Caco-2 (cell line): ENCODE results near the gene GCSH. TPM values are rescaled to one million over a fixed set of nuclear protein-coding genes. Genes with fewer than 3 reads are reported as not detected.
"Not testable (repeated sequence)": the region's sequence is repeated elsewhere in the genome, so short reads cannot be mapped to it uniquely, and the experiment has no call there.

ENCODE experiments used
- BruUV-seq: library from RNA; stranded (reverse); fragments of 400-500 nt; replicated peaks from 2 replicates; lab custom pipeline; 2021; lab: Mats Ljungman, UMichigan
- CTCF ChIA-PET: fragments of 300-600 bp; sonication (Branson Sonifier 250); formaldehyde crosslinking; loops from one replicate; lab custom pipeline; 2022; ENCODE audit warnings: antibody characterized with exemption; lab: Charles Lee
- POLR2A ChIA-PET: fragments of 300-600 bp; sonication (Branson Sonifier 250); formaldehyde crosslinking; loops from one replicate; lab custom pipeline; 2022; ENCODE audit warnings: antibody characterized with exemption; lab: Charles Lee
- DNase-seq, 2 experiments: peaks; one replicate each; pipeline versions ENCODE4 v3.0.0 to v3.0.0-alpha.2; 2020 to 2022
- H3K27me3 ChIP-seq: replicated peaks from 2 replicates; pipeline ENCODE4 v1.6.0; 2011; ENCODE audit warnings: low read length; ENCODE audit not compliant: control insufficient read depth, insufficient read depth
- H3K36me3 ChIP-seq: 2 replicates; pipeline ENCODE4 v1.5.1; 2011; ENCODE audit warnings: low read length; ENCODE audit not compliant: control insufficient read depth, insufficient read depth
- H3K4me1 ChIP-seq: fragments of 250-450 bp; sonication (Bioruptor Pico); 2 replicates; pipeline ENCODE4 v1.5.1; 2020; ENCODE audit warnings: mild to moderate bottlenecking
- H3K4me3 ChIP-seq: 2 replicates; pipeline ENCODE4 v1.5.1; 2011; ENCODE audit warnings: low read depth, mild to moderate bottlenecking, control low read depth, low read length
- H3K9me3 ChIP-seq: fragments of 250-450 bp; sonication (Bioruptor Pico); 2 replicates; pipeline ENCODE4 v1.5.1; 2020; ENCODE audit warnings: mild to moderate bottlenecking, moderate library complexity
- H3K27ac Mint-ChIP-seq: one replicate; pipeline ENCODE4 v1.8.0; 2022; ENCODE audit warnings: mixed read lengths; ENCODE audit not compliant: unreplicated experiment
- H3K27me3 Mint-ChIP-seq: one replicate; pipeline ENCODE4 v1.8.0; 2022; ENCODE audit warnings: mixed read lengths; ENCODE audit not compliant: insufficient read depth, unreplicated experiment
- H3K36me3 Mint-ChIP-seq: one replicate; pipeline ENCODE4 v1.8.0; 2022; ENCODE audit warnings: mild to moderate bottlenecking, mixed read lengths; ENCODE audit not compliant: insufficient read depth, unreplicated experiment
- H3K4me1 Mint-ChIP-seq: one replicate; pipeline ENCODE4 v1.8.0; 2022; ENCODE audit warnings: low read depth, mixed read lengths; ENCODE audit not compliant: unreplicated experiment
- H3K4me3 Mint-ChIP-seq: one replicate; pipeline ENCODE4 v1.8.0; 2022; ENCODE audit warnings: mild to moderate bottlenecking, moderate library complexity, mixed read lengths; ENCODE audit not compliant: unreplicated experiment
- H3K9me3 Mint-ChIP-seq: one replicate; pipeline ENCODE4 v1.8.0; 2022; ENCODE audit warnings: mixed read lengths; ENCODE audit not compliant: unreplicated experiment
- intact Hi-C: fragments of 100-400 bp; cut with micrococcal nuclease; formaldehyde crosslinking; loops from one replicate; pipeline ENCODE4 v1.10.0; 2022; ENCODE audit not compliant: unreplicated experiment
- total RNA-seq: library from RNA; stranded (reverse); gene quantifications from 2 replicates; pipeline ENCODE4 v1.2.3, GENCODE V29; 2022
- TF ChIP-seq, protein P1 (sequence below), 2 experiments: fragments of 200-600 bp in 1 of 2; IDR thresholded peaks; 1 replicate in 1 of 2; 2 replicates in 1 of 2; pipeline versions ENCODE4 v1.5.1 to v1.8.0; 2011 to 2022; ENCODE audit warnings: antibody characterized with exemption in 1 of 2, control low read depth in 1 of 2, inconsistent platforms in 1 of 2, low read depth in 1 of 2, low read length in 1 of 2, mild to moderate bottlenecking in 1 of 2, moderate library complexity in 1 of 2; ENCODE audit not compliant: insufficient read depth in 1 of 2, severe bottlenecking in 1 of 2, unreplicated experiment in 1 of 2

The GCSH gene
- total RNA-seq, 1 experiment from 2014 or later: 115 TPM

GRCh38 chr16:81117436-81117835 is 21.2 kb upstream of the GCSH start:
- CTCF ChIA-PET: interaction anchor here (0.7 kb wide), 1 partner anchor 54 kb away, joined by 7 read pairs; no protein-coding TSS in a partner anchor
- H3K27me3 Mint-ChIP-seq: peaks cover 3% of the 10 kb centered on the region
- Histone ChIP-seq H3K4me1 (no peaks in the 10 kb centered on the region), H3K4me3 (no peak overlapping the region), H3K9me3 (no peaks in the 10 kb centered on the region), H3K36me3 (no peaks in the 10 kb centered on the region), H3K27me3 (no peaks in the 10 kb centered on the region)
- intact Hi-C loops: no loop called here
- POLR2A ChIA-PET: interaction anchor here (0.5 kb wide), 1 partner anchor 58 kb away, joined by 4 read pairs; no protein-coding TSS in a partner anchor
- H3K36me3 Mint-ChIP-seq: no peaks in the 10 kb centered on the region
- H3K27ac Mint-ChIP-seq: no peak overlapping the region
- TF ChIP-seq, protein P1, sequence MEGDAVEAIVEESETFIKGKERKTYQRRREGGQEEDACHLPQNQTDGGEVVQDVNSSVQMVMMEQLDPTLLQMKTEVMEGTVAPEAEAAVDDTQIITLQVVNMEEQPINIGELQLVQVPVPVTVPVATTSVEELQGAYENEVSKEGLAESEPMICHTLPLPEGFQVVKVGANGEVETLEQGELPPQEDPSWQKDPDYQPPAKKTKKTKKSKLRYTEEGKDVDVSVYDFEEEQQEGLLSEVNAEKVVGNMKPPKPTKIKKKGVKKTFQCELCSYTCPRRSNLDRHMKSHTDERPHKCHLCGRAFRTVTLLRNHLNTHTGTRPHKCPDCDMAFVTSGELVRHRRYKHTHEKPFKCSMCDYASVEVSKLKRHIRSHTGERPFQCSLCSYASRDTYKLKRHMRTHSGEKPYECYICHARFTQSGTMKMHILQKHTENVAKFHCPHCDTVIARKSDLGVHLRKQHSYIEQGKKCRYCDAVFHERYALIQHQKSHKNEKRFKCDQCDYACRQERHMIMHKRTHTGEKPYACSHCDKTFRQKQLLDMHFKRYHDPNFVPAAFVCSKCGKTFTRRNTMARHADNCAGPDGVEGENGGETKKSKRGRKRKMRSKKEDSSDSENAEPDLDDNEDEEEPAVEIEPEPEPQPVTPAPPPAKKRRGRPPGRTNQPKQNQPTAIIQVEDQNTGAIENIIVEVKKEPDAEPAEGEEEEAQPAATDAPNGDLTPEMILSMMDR (IDR thresholded peaks at IDR 0.05; ENCODE audit: insufficient read depth in 1 of 2, low read depth in 1 of 2, low read length in 1 of 2, severe bottlenecking in 1 of 2, unreplicated experiment in 1 of 2): no peak
- no peaks in the 10 kb centered on the region for H3K4me1 Mint-ChIP-seq
- no peak overlapping the region for H3K4me3 Mint-ChIP-seq
- no TSS peak for BruUV-seq
- H3K9me3 Mint-ChIP-seq: no peaks in the 10 kb centered on the region
- no peak for DNase-seq

DNA sequence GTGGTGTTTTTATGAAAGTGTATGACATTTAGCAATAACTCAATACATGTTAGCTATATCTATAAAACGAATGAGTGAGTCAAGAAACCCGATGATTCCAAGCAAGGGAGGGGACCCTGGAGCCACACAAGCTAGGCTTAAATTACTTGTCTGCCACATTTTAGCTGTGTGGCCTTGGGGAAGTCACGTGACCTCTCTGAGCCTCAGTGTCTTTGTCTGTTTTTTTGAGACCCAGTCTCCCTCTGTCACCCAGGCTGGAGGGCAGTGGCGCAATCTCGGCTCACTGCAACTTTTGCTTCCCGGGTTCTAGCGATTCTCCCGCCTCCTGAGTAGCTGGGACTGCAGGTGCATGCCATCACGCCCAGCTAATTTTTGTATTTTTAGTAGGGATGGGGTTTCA is 20.1 kb upstream of the GCSH start:
- peaks cover 3% of the 10 kb centered on the region for H3K27me3 Mint-ChIP-seq
- H3K9me3 Mint-ChIP-seq: no peaks in the 10 kb centered on the region
- H3K4me1 Mint-ChIP-seq: no peaks in the 10 kb centered on the region
- H3K27ac Mint-ChIP-seq: no peak overlapping the region
- DNase-seq: no peak
- ChIA-PET POLR2A (no interaction called here), CTCF (no interaction called here)
- H3K4me1 ChIP-seq: no peaks in the 10 kb centered on the region
- H3K4me3 ChIP-seq: no peak overlapping the region
- intact Hi-C loops: no loop called here
- H3K36me3 Mint-ChIP-seq: no peaks in the 10 kb centered on the region
- H3K4me3 Mint-ChIP-seq: no peak overlapping the region
- BruUV-seq: no TSS peak
- H3K9me3 ChIP-seq: no peaks in the 10 kb centered on the region
- H3K27me3 ChIP-seq: no peaks in the 10 kb centered on the region; the same call in 1 of the 2 replicates
- TF ChIP-seq, protein P1 (IDR thresholded peaks at IDR 0.05; ENCODE audit: insufficient read depth in 1 of 2, low read depth in 1 of 2, low read length in 1 of 2, severe bottlenecking in 1 of 2, unreplicated experiment in 1 of 2): no peak
- H3K36me3 ChIP-seq: no peaks in the 10 kb centered on the region

- no TSS peak for BruUV-seq
- no peak for DNase-seq
- Mint-ChIP-seq H3K4me3 (no peak overlapping the region), H3K9me3 (no peaks in the 10 kb centered on the region), H3K27me3 (no peaks in the 10 kb centered on the region), H3K27ac (no peak overlapping the region), H3K36me3 (no peaks in the 10 kb centered on the region), H3K4me1 (peaks cover 2% of the 10 kb centered on the region)
- Histone ChIP-seq H3K4me3 (no peak overlapping the region), H3K9me3 (no peaks in the 10 kb centered on the region), H3K36me3 (no peaks in the 10 kb centered on the region), H3K27me3 (no peaks in the 10 kb centered on the region; the same call in 1 of the 2 replicates), H3K4me1 (no peaks in the 10 kb centered on the region)
- intact Hi-C loops: no loop called here
- POLR2A ChIA-PET: no interaction called here
- CTCF ChIA-PET: no interaction called here
- TF ChIP-seq, protein P1 (IDR thresholded peaks at IDR 0.05; ENCODE audit: insufficient read depth in 1 of 2, low read depth in 1 of 2, low read length in 1 of 2, severe bottlenecking in 1 of 2, unreplicated experiment in 1 of 2): no peak
These were observed 16.3 kb upstream of the GCSH start for GRCh38 chr16:81112453-81112852.

GRCh38 chr16:81109274-81109673 is 13.1 kb upstream of the GCSH start:
- H3K4me3 Mint-ChIP-seq, H3K4me1 ChIP-seq, H3K4me3 ChIP-seq, H3K36me3 ChIP-seq, H3K27me3 ChIP-seq, H3K27ac Mint-ChIP-seq, POLR2A ChIA-PET, H3K36me3 Mint-ChIP-seq, H3K9me3 Mint-ChIP-seq, H3K4me1 Mint-ChIP-seq, H3K27me3 Mint-ChIP-seq, DNase-seq, CTCF ChIA-PET, BruUV-seq, intact Hi-C loops, H3K9me3 ChIP-seq: not testable (repeated sequence)
